ENCODE results near the gene SIGLEC1. TPM values are rescaled to one million over a fixed set of nuclear protein-coding genes. Genes with fewer than 3 reads are reported as not detected.

The SIGLEC1 gene
- total and polyA plus RNA-seq, 10 of the 15 experiments (the other 5 are each of a cell fraction or from before 2014, with no cell fraction given): 0.05 TPM; not detected in 9

GRCh38 chr20:3667434-3668037, 44.9 kb downstream of the SIGLEC1 start:
- Histone ChIP-seq H3K27me3 (replicated peaks in 1 of 2; ENCODE audit: control insufficient read depth in 2 of 2, insufficient read depth in 2 of 2, low read length in 1 of 2) (peaks cover 3 to 4% of the 10 kb centered on the region in 2 experiments; a peak in 3 of 4 replicates), H3K4me1 (ENCODE audit: control insufficient read depth, insufficient read depth, low read length) (peaks cover 16% of the 10 kb centered on the region), H3K9ac (ENCODE audit: control insufficient read depth, insufficient read depth, low read length) (no peak overlapping the region), H4K20me1 (ENCODE audit: control insufficient read depth, insufficient read depth) (0 out of 2 replicates have a peak, but pooled peaks cover 3% of the 10 kb centered on the region), H3K36me3 (ENCODE audit: control insufficient read depth in 2 of 2, insufficient read depth in 2 of 2, low read length in 1 of 2) (no peaks in the 10 kb centered on the region), H3K4me2 (ENCODE audit: control insufficient read depth, insufficient read depth) (no peak overlapping the region), H2AFZ (ENCODE audit: control insufficient read depth, low read depth, low read length) (no peak overlapping the region), H3K79me2 (ENCODE audit: control insufficient read depth, insufficient read depth, low read length) (no peaks in the 10 kb centered on the region), H3K4me3 (no peak overlapping the region), H3K9me3 (replicated peaks; ENCODE audit: control insufficient read depth, insufficient read depth, low read length) (no peaks in the 10 kb centered on the region), H3K27ac (ENCODE audit: control insufficient read depth, insufficient read depth) (no peak overlapping the region)
- CTCF ChIA-PET: interaction anchor here (2.3 kb wide), 1 partner anchor 10 kb away, joined by 10 read pairs; no protein-coding TSS in a partner anchor
- TF ChIP-seq ZNF622 (IDR thresholded peaks at IDR 0.05) (no peak), BCL11A (IDR thresholded peaks at IDR 0.05; ENCODE audit: low read depth, low read length) (no peak)
- RAD21 ChIA-PET (ENCODE audit: unreplicated experiment): no interaction called here
- BruUV-seq (replicated peaks): no TSS peak
- no peak for FAIRE-seq
- SMC1A ChIA-PET (ENCODE audit: uncharacterized antibody, unreplicated experiment): interaction anchor here (1.0 kb wide), 1 partner anchor 9 kb away, joined by 3 read pairs; no protein-coding TSS in a partner anchor
- intact Hi-C loops (cut with micrococcal nuclease; ENCODE audit: unreplicated experiment) (no loop called here), in situ Hi-C loops (cut with MboI) (no loop called here)
- 61% methylated on average over 7 of the region's 8 CpGs for WGBS (ENCODE audit: insufficient coverage, insufficient replicate concordance, low lambda C conversion rate, missing lambda C conversion rate)
- DNase-seq (ENCODE audit: low read depth, low spot score): no peak
- POLR2A ChIA-PET: no interaction called here
- no peak for ATAC-seq

- ATAC-seq: no peak
- in situ Hi-C loops (cut with MboI): no loop called here
- ChIA-PET SMC1A (ENCODE audit: uncharacterized antibody, unreplicated experiment) (no interaction called here), RAD21 (ENCODE audit: unreplicated experiment) (no interaction called here), POLR2A (no interaction called here), CTCF (interaction anchor here (1.4 to 1.6 kb wide), 2 partner anchors 13 to 163 kb away, joined by 3 to 5 read pairs; no protein-coding TSS in a partner anchor)
- WGBS (ENCODE audit: insufficient coverage, insufficient replicate concordance, low lambda C conversion rate, missing lambda C conversion rate): 15% methylated on average over 2 of the region's 2 CpGs
- Histone ChIP-seq H3K9me3 (replicated peaks; ENCODE audit: control insufficient read depth, insufficient read depth, low read length) (no peaks in the 10 kb centered on the region), H4K20me1 (ENCODE audit: control insufficient read depth, insufficient read depth) (0 out of 2 replicates have a peak, but pooled peaks cover 5% of the 10 kb centered on the region), H3K4me2 (ENCODE audit: control insufficient read depth, insufficient read depth) (no peak overlapping the region), H2AFZ (ENCODE audit: control insufficient read depth, low read depth, low read length) (no peak overlapping the region), H3K27ac (ENCODE audit: control insufficient read depth, insufficient read depth) (no peak overlapping the region), H3K27me3 (replicated peaks in 1 of 2; ENCODE audit: control insufficient read depth in 2 of 2, insufficient read depth in 2 of 2, low read length in 1 of 2) (peaks cover 6 to 11% of the 10 kb centered on the region in 2 experiments; a peak in 3 of 4 replicates), H3K4me3 (no peak overlapping the region), H3K36me3 (ENCODE audit: control insufficient read depth in 2 of 2, insufficient read depth in 2 of 2, low read length in 1 of 2) (no peaks in the 10 kb centered on the region), H3K4me1 (ENCODE audit: control insufficient read depth, insufficient read depth, low read length) (peaks cover 29% of the 10 kb centered on the region), H3K9ac (ENCODE audit: control insufficient read depth, insufficient read depth, low read length) (no peak overlapping the region), H3K79me2 (ENCODE audit: control insufficient read depth, insufficient read depth, low read length) (no peaks in the 10 kb centered on the region)
- DNase-seq (ENCODE audit: low read depth, low spot score): no peak
- no TSS peak for BruUV-seq (replicated peaks)
- peak; percentile 52 for FAIRE-seq
- intact Hi-C loops (cut with micrococcal nuclease; ENCODE audit: unreplicated experiment): no loop called here
- TF ChIP-seq ZNF274 (IDR thresholded peaks at IDR 0.05; ENCODE audit: insufficient read depth, insufficient read length) (no peak), EGR1 (IDR thresholded peaks at IDR 0.05; ENCODE audit: borderline replicate concordance in 1 of 2, low read depth in 2 of 2, low read length in 2 of 2) (no peak), ESRRA (IDR thresholded peaks at IDR 0.05; ENCODE audit: low read length) (no peak), SMAD5 (IDR thresholded peaks at IDR 0.05; ENCODE audit: low read depth) (no peak), TCF3 (IDR thresholded peaks at IDR 0.05; ENCODE audit: borderline replicate concordance, insufficient read depth, low read depth, low read length) (no peak), NFYB (IDR thresholded peaks at IDR 0.05; ENCODE audit: insufficient read depth, low read depth, low read length) (no peak), PML (IDR thresholded peaks at IDR 0.05; ENCODE audit: low read length) (no peak), ZNF622 (IDR thresholded peaks at IDR 0.05) (no peak), ZNF207 (IDR thresholded peaks at IDR 0.05; ENCODE audit: borderline replicate concordance) (no peak)
- TF ChIP-seq, protein P1, sequence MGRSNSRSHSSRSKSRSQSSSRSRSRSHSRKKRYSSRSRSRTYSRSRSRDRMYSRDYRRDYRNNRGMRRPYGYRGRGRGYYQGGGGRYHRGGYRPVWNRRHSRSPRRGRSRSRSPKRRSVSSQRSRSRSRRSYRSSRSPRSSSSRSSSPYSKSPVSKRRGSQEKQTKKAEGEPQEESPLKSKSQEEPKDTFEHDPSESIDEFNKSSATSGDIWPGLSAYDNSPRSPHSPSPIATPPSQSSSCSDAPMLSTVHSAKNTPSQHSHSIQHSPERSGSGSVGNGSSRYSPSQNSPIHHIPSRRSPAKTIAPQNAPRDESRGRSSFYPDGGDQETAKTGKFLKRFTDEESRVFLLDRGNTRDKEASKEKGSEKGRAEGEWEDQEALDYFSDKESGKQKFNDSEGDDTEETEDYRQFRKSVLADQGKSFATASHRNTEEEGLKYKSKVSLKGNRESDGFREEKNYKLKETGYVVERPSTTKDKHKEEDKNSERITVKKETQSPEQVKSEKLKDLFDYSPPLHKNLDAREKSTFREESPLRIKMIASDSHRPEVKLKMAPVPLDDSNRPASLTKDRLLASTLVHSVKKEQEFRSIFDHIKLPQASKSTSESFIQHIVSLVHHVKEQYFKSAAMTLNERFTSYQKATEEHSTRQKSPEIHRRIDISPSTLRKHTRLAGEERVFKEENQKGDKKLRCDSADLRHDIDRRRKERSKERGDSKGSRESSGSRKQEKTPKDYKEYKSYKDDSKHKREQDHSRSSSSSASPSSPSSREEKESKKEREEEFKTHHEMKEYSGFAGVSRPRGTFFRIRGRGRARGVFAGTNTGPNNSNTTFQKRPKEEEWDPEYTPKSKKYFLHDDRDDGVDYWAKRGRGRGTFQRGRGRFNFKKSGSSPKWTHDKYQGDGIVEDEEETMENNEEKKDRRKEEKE (IDR thresholded peaks at IDR 0.05): no peak
- TF ChIP-seq, protein P2, sequence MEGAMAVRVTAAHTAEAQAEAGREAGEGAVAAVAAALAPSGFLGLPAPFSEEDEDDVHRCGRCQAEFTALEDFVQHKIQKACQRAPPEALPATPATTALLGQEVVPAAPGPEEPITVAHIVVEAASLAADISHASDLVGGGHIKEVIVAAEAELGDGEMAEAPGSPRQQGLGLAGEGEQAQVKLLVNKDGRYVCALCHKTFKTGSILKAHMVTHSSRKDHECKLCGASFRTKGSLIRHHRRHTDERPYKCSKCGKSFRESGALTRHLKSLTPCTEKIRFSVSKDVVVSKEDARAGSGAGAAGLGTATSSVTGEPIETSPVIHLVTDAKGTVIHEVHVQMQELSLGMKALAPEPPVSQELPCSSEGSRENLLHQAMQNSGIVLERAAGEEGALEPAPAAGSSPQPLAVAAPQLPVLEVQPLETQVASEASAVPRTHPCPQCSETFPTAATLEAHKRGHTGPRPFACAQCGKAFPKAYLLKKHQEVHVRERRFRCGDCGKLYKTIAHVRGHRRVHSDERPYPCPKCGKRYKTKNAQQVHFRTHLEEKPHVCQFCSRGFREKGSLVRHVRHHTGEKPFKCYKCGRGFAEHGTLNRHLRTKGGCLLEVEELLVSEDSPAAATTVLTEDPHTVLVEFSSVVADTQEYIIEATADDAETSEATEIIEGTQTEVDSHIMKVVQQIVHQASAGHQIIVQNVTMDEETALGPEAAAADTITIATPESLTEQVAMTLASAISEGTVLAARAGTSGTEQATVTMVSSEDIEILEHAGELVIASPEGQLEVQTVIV (IDR thresholded peaks at IDR 0.05; ENCODE audit: borderline replicate concordance, partially characterized antibody): no peak
Measured at GRCh38 chr20:3663858-3664257, 48.5 kb downstream of the SIGLEC1 start.
